Activated CD4-positive, alpha-beta T cell treated with anti-CD3 and anti-CD28 coated beads for 1 hour (primary cell): ENCODE data around the gene CHD9.
A peak's percentile ranks its signal among the peaks of the same experiment; 100 is the strongest.
"Not testable (repeated sequence)": the region's sequence is repeated elsewhere in the genome, so short reads cannot be mapped to it uniquely, and the experiment has no call there.

Source experiments
- DNase-seq: peaks from one replicate; pipeline ENCODE4 v3.0.0-alpha.2; 2020

The CHD9 gene

DNA sequence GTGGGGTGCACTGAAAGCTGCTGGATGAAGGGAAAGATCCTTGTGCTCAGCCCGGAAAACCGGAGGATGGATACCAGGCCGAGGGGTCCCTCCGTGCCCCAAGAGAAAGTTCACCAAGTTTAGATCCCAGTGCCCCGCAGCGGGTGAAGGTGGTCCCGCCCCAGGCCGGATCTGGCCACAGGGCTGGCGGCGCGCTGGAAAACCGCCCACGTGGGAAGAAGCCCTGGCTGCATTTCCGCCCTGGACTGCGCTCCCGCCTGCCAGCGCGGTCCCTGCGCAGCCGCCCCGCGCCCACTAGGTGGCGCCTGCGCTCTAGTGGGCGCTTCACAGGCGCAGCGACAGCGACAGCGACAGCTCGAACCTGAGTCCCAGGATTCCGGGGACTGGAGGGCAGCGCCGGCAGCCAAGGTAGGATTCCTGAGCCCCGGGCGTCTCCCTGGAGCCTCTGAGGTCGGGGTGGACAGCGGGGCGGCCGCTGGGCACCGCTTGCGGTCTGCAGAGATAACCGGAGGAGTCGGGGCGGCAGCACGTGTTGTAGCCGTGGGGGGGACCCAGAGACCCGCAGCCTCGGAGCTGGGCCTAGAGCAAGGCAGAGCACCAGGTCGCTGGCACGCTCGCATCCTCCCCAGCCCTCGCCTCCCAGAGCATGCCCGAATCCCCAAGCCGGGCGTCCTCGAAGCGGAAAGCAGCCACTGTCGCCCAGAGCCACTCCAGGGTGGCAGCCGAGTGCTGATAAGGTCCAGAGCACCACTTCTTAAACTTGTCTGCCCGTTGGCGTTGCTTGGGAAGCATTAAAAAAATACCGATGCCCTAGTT, at the start of gene CHD9:
TSS of gene CHD9 (plus strand) at position 322 of the 816 bp plus-strand sequence. CDS start 101,099 bp downstream, outside the sequence.
- DNase-seq, result peak; percentile 57

DNA sequence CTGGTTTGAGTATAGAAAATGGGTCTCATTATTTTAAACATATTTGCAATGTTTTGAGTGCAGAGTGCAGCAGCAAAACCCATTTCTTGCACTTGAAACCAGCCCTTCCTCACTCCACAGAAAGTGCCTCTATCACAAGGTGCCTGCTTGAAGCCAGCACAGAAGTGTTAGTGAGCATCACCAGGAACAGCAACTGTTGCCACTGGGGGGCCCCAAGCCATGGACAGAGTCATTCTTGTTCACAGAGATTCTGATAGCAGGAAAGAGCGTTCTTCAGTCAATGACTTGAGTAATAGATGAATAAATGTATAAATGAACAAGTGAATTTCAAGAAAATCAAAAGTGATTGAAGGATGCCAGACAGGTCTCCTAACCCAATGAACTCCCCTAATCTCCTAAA, 47.7 kb upstream of the CHD9 start:
- no peak for DNase-seq

- no peak for DNase-seq
Measured at GRCh38 chr16:53014287-53014686, 40.5 kb upstream of the CHD9 start.

DNA sequence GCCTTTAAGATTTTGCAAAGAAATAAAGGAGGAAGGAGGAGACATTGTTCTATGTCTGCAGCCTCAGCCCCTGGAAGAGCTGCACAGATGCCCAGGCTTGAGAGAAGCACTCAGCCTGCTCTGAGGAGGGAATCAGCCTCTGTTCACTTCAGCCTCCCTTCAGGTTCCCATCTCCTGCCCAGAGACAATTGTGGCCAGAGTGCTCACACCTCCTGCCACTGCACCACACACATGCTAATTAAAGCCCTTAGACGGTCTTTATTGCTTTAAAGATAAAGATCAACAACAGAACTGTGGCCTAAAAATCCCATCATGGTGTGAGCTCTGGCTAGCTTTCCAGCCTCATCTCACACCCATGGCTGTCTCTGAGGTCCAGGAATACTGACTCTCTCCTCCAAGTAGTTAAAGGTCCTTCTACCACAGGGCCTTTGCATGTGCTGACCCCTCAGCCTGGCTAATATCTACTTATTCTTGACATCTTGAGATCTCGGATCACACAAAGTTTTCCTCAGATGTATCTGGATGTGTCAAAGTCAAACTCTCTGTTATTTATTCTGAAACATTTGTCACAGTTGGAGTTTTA, 35.9 kb upstream of the CHD9 start:
- no peak for DNase-seq

DNA sequence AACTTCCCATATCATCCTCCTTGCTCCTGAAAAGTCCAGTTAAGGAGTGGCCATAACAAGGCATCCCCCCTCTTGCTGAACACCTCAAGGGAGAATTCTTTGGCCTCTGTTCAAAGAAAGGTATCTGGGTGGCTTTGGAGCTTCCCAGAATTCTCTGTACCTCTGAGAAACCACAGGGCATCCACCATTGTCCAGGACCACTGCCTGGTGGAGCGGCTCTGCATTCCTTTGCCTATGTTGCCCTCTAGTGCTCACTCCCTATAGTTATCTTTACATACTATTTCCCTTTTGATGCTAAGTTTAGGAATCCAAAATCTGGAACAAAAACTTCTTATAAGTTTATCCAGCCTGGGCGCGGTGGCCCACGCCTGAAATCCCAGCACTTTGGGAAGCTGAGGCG, 32.4 kb upstream of the CHD9 start:
- DNase-seq, result no peak

DNA sequence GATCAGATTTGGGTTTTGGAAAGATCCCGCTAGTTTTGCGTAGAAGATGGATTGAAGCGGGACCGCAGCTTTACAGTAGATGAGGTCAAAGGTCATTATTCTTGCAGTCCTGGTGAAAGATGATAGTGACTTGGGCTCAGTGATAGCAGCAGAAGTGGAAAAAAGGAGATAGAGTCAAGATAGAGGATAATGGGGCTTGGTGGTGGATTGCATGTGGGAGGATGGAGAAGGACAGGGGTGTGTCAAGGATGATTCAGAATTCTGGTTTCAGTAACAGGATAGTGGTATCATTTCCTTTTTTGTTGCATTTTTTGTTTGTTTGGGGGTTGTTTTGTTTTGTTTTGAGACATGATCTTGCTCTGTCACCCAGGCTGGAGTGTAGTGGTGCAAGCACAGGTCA, 30.7 kb upstream of the CHD9 start:
- DNase-seq, result no peak

DNA sequence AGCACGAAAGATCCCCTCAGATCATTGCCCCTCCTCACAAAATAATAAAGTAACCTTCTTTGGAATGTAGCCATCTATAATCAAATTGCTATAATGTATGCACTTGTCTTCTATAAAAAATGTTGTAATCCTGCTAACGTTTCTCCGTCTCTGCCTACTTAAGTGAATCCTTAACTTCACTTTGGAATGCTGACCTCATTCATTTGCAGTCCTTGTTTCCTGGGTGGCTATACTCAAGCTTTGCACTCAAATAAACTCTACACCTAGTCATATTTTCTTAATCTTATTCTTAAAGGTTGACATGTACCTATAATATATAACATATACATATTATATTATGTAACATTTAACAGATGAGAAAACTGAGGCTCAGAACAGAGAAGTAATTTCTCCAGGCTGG, 24.8 kb upstream of the CHD9 start:
- no peak for DNase-seq

DNA sequence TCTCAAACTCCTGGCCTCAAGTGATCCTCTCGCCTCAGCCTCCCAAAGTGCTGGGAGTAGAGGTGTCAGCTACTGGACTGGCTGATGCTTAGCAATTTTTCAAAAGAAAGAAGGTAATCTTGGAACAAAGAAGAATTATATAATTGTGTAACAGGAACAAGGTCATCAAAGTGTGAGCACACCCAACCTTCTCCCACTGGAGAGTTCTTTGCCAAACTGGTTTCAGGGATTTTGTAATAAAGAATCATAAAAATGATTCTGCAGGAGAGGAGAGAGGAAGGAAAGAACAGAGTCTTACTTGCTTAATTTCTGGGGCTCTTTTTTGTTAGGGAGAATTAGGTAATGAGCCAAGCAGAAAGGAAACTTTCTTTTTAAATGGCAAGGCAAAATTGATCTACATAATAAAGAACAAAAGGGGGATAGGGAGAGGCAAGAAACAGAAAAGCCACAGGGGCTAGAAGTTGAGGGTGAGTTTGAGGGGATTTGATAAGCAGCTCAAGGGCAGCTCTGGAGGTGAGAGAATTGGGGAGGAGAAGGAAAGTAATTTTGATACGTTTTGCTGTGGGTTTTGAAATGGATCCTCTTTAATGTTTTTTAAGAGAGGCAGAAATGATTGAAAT, 23.4 kb upstream of the CHD9 start:
- no peak for DNase-seq

- DNase-seq, result no peak
Measured at GRCh38 chr16:53034306-53034705, 20.5 kb upstream of the CHD9 start.

DNA sequence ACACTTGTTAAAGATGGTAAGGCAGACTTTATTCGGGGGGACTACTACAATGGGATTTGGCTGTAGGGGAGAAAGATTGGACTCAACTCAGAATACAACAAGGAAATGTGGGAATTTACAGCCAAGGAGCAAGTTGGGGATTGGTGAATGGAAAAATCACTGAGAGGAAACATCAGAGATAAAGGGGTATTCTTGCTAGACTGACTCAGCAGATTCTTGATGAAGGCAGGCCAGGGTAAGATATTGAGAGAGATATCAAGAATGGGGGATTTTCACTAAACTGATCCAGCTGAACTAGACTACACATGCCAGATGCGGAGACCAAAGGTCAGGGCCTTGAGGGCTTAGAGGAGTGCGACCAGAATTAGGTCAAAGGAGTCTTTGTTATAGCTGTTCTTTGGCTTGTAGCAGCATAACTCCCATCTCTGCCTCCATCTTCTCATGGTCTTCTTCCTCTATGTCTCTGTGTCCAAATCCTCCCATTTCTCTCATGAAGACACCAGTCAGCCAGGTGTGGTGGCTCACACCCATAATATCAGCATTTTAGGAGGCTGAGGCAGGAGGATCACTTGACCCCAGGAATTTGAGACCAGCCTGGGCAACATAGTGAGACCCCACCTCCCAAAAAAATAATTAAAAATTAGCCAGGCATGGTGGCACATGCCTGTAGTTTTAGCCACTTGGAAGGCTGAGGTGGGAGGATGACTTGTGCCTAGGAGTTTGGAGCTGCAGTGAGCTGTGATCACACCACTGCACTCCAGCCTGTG, 19.4 kb upstream of the CHD9 start:
- DNase-seq, result no peak

- DNase-seq, result no peak
Measured at GRCh38 chr16:53036066-53036465, 18.7 kb upstream of the CHD9 start.

DNA sequence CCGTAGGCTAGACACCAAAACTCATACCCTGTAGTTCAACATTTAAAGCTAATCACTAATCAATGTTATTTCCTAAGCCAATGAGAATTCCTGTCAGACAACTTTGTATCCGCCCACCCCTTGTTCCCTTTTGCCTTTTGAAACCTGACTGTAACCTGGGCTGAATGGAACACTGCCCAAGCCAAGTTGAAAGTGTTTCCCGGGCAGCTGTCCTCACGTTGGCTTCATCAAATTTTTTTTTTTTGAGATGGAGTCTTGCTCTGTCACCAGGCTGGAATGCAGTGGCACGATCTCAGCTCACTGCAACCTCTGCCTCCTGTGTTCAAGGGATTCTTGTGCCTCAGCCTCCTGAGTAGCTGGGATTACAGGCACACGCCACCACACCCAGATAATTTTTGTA, 18.1 kb upstream of the CHD9 start:
- not testable (repeated sequence) for DNase-seq

DNA sequence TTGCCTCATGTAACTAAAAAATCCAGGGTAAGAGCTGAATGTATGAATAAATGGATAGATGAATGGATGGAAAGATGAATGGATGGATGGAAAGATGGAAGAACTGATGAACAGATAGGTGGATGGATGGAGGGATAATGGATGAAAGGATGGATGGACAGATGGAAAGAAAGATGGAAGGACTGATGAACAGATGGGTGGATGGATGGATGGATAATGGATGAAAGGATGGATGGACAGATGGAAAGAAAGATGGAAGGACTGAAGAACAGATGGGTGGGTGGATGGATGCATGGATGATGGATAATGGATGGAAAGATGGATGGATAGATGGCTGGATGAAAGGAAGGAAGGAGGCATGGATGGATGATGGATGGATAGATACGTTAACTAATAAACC, 14.0 kb upstream of the CHD9 start:
- DNase-seq, result no peak

- DNase-seq, result no peak
Measured at GRCh38 chr16:53041320-53042051, 13.3 kb upstream of the CHD9 start.

DNA sequence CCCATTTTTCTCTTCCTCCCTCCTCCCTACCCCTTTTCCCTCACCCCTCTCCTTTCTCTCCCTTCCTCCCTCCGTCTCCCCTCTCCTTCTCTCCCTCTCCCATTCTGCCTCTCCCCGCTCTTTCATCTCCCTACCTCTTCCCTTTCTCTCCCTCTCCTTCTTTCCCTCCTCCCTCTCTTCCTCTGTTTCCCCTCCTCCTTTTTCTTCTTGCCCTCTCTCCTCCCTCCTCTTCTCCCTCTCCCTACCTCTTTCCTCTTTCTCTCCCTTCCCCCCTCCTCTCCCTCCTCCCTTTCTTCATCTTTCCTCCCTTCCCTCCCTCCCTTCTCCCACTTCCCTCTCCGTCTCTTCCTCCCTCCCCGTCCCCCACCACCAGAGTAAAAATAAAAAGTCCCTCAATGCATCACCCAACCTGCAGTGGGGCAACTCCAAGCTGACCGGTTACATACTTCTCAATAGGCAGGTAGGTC, 12.5 kb upstream of the CHD9 start:
- DNase-seq, result no peak

- DNase-seq, result no peak
Measured at GRCh38 chr16:53043428-53043831, 11.4 kb upstream of the CHD9 start.

- no peak for DNase-seq
Measured at GRCh38 chr16:53043986-53044601, 10.7 kb upstream of the CHD9 start.

DNA sequence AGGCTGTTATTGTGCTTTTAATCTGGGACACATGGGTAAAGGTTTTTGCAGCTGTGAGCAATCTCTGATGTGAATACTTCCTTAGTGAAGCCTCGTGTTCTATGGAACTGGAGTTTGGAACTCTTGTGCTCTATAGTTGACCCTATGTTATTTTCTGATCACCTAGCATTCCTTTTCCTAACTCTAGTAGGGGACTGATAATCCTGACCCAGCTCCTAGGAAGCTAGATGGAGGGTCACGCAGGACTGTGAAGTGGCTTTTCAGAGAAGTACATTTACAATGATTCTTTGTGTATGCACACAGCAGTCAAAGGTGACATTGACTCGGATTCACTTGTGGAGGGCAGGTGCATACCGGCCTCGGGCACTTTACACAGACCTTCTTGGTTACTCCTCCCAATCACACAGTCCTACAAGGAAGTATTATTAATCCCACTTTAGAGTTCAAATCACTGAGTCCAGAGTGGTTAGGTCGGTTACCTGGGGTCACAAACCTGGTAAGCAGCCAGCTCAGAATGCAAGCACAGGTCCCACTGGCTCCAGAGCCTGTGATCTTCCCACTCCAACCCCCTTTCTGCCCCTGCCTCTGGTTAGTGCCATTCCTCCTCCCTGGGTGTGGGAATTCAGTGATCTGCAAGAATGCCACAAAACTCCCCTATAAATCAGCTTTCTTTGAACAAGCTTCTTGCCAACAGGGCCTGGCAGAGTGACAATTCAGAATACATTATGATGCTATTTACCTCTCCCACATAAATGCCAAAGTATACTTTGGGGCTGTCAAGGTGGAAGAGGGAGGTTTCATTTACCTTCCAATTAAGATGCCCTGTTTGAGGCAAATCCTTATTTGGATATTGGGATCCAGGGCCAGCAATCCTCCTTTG, 9.2 kb upstream of the CHD9 start:
- DNase-seq, result no peak

GRCh38 chr16:53047515-53047914, 7.3 kb upstream of the CHD9 start:
- not testable (repeated sequence) for DNase-seq

DNA sequence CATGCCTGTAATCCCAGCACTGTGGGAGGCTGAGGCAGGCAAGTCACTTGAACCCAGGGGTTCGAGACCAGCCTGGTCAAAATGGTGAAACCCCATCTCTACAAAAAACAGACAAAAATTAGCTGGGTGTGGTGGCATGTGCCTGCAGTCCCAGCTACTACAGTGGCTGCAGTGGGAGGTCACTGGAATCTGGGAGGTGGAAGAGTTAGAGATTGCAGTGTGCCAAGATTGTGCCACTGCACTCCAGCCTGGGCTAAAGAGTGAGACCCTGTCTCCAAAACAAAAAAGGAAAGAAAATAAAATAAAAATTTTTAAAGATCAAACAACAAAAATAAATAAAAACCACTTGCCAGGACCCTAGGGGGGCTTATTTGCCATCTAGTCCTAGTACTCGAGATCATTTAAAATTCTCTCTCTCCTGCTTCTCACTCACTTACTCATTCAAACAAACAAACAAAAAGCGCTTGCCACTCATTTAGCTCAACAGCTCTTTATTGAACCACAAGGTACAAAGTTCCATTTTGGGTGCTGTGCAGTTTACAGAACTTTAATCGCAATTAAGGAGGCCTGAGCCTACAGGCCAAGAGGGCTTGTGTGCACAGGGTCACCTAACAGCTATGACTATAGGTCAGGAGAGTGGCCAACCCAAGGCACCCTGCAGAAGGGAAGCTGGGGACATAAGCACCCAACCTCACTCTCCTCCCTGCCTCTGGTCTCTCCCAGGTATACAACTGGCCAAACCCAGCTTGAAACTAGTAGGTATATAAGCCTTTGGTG, 6.5 kb upstream of the CHD9 start:
- no peak for DNase-seq
